Common myeloid progenitor, CD34-positive (primary cell): Measurements from ENCODE around the gene USP32.

Experiments
- CTCF ChIA-PET: fragments of 350-600 bp; sonication (Branson Sonifier 250); formaldehyde crosslinking; loops from one replicate; lab custom pipeline; 2021; ENCODE audit warnings: antibody characterized with exemption; lab: Charles Lee
- POLR2A ChIA-PET: fragments of 350-600 bp; sonication (Branson Sonifier 250); formaldehyde crosslinking; loops from one replicate; lab custom pipeline; 2021; ENCODE audit warnings: antibody characterized with exemption; lab: Charles Lee
- DNase-seq, 3 donors: peaks; one replicate each; pipeline versions ENCODE4 v3.0.0 to v3.0.0-alpha.2; 2013
- H3K27ac ChIP-seq, 2 experiments: 1 replicate in 1 of 2; 2 replicates in 1 of 2; pipeline ENCODE4 v1.7.0; 2013; ENCODE audit warnings: inconsistent platforms in 2 of 2, low read length in 2 of 2, mild to moderate bottlenecking in 2 of 2, low read depth in 1 of 2, moderate library complexity in 1 of 2; ENCODE audit not compliant: severe bottlenecking in 2 of 2, insufficient read depth in 1 of 2, poor library complexity in 1 of 2
- H3K27me3 ChIP-seq, 5 experiments: replicated peaks in 2 of 5; 1 replicate in 3 of 5; 2 replicates in 2 of 5; pipeline versions ENCODE4 v1.6.1 to v1.7.0; 2013; ENCODE audit warnings: low read length in 4 of 5, mild to moderate bottlenecking in 2 of 5, moderate library complexity in 2 of 5, inconsistent platforms in 1 of 5; ENCODE audit not compliant: insufficient read depth in 5 of 5, control insufficient read depth in 4 of 5
- H3K36me3 ChIP-seq, 4 experiments: 1 replicate in 2 of 4; 2 replicates in 2 of 4; pipeline versions ENCODE4 v1.6.1 to v1.7.0; 2013; ENCODE audit warnings: low read length in 3 of 4, control low read depth in 1 of 4, mild to moderate bottlenecking in 1 of 4; ENCODE audit not compliant: control insufficient read depth in 4 of 4, insufficient read depth in 4 of 4
- H3K4me1 ChIP-seq, 4 experiments: 1 replicate in 3 of 4; 2 replicates in 1 of 4; pipeline versions ENCODE4 v1.6.1 to v1.7.1; 2013; ENCODE audit warnings: low read length in 3 of 4, mild to moderate bottlenecking in 3 of 4, control low read depth in 1 of 4, inconsistent platforms in 1 of 4, moderate library complexity in 1 of 4; ENCODE audit not compliant: control insufficient read depth in 4 of 4, insufficient read depth in 4 of 4; ENCODE audit errors: control extremely low read depth in 1 of 4
- H3K4me3 ChIP-seq, 7 experiments: 1 replicate in 4 of 7; 2 replicates in 3 of 7; pipeline versions ENCODE4 v1.5.1 to v1.7.0; 2013; ENCODE audit warnings: mild to moderate bottlenecking in 7 of 7, low read length in 6 of 7, moderate library complexity in 6 of 7, inconsistent platforms in 2 of 7, low read depth in 2 of 7, control low read depth in 1 of 7; ENCODE audit not compliant: insufficient read depth in 4 of 7, control insufficient read depth in 1 of 7; ENCODE audit errors: extremely low read depth in 1 of 7
- H3K9me3 ChIP-seq, 5 experiments: 1 replicate in 4 of 5; 2 replicates in 1 of 5; pipeline versions ENCODE4 v1.6.1 to v1.7.1; 2013; ENCODE audit warnings: low read length in 4 of 5, mild to moderate bottlenecking in 2 of 5, inconsistent platforms in 1 of 5, low read depth in 1 of 5, moderate library complexity in 1 of 5; ENCODE audit not compliant: control insufficient read depth in 4 of 5, insufficient read depth in 2 of 5; ENCODE audit errors: control extremely low read depth in 1 of 5
- WGBS: methylation state at CpG from one replicate; pipeline ENCODE4 v1.1.5; 2013; ENCODE audit not compliant: insufficient coverage; 5-methylcytosine and 5-hydroxymethylcytosine counted together

Gene USP32

DNA sequence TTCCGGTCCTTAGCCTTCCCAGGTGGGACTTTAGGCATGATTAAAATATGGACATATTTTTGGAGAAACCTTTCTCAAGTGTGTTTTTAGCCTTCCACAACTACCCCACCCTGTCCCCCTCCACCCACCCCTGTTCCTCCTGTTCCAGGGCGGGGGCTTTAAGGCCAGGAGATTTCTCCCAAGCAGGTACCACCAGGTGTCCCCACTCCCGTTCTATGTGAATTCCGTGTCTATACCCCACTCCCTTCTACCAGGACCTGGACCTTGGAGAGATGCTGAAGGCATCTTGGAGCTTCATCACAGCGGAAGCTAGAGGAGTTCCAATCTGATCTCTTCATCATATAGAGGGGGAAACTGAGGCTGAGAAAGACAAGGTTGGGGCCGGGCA is 232.5 kb downstream of the USP32 start:
- Histone ChIP-seq H3K27ac (no peak overlapping the region), H3K9me3 (no peaks in the 10 kb centered on the region), H3K4me3 (no peak overlapping the region), H3K27me3 (no peaks in the 10 kb centered on the region), H3K4me1 (peaks cover 4 to 31% (median 19%) of the 10 kb centered on the region in 4 experiments), H3K36me3 (no peaks in the 10 kb centered on the region)
- ChIA-PET POLR2A (interaction anchor here (0.6 kb wide), 1 partner anchor 1522 kb away, joined by 3 read pairs; no protein-coding TSS in a partner anchor), CTCF (interaction anchor here (1.3 kb wide), 1 partner anchor 17 kb away, joined by 5 read pairs; no protein-coding TSS in a partner anchor)
- 96% methylated on average over 4 of the region's 6 CpGs for WGBS
- no peak for DNase-seq

DNA sequence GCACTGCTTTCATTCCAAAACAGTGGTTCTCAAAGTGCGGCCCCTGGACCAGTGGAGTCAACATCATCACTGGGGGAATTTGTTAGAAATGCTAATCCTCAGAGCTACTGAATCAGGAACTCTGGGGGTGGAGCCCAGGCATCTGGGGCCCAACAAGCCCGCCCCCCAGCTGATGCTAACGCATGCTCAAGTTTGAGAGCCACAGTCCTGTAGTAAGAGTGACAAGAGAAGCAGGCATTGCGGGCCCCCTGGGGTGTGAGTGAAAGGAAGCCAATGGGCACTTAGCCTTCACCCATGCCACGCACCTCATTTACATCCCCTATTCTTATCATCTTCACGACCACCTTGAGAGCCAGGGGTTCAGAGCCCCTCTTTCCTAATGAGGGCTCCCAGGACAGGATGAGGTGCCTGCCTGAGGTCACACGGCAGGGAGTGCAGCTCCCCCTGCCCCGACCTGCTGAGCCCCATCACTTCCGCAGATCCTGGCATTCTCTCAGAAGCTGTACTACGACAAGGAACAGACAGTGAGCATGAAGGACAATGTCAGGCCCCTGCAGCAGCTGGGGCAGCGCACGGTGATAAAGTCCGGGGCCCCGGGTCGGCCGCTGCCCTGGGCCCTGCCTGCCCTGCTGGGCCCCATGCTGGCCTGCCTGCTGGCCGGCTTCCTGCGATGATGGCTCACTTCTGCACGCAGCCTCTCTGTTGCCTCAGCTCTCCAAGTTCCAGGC is 233.0 kb downstream of the USP32 start:
- Histone ChIP-seq H3K4me1 (peaks cover 4 to 31% (median 19%) of the 10 kb centered on the region in 4 experiments), H3K27me3 (peaks cover 0 to under 1% (median 0%) of the 10 kb centered on the region in 5 experiments), H3K27ac (no peak overlapping the region), H3K4me3 (no peak overlapping the region), H3K9me3 (no peaks in the 10 kb centered on the region), H3K36me3 (no peaks in the 10 kb centered on the region)
- 91% methylated on average over 18 of the region's 19 CpGs for WGBS
- no peak for DNase-seq
- ChIA-PET CTCF (interaction anchor here (1.2 to 1.3 kb wide), 2 partner anchors 16 to 29 kb away, joined by 3 to 5 read pairs; no protein-coding TSS in a partner anchor), POLR2A (interaction anchor here (0.6 kb wide), 1 partner anchor 1523 kb away, joined by 3 read pairs; no protein-coding TSS in a partner anchor)

DNA sequence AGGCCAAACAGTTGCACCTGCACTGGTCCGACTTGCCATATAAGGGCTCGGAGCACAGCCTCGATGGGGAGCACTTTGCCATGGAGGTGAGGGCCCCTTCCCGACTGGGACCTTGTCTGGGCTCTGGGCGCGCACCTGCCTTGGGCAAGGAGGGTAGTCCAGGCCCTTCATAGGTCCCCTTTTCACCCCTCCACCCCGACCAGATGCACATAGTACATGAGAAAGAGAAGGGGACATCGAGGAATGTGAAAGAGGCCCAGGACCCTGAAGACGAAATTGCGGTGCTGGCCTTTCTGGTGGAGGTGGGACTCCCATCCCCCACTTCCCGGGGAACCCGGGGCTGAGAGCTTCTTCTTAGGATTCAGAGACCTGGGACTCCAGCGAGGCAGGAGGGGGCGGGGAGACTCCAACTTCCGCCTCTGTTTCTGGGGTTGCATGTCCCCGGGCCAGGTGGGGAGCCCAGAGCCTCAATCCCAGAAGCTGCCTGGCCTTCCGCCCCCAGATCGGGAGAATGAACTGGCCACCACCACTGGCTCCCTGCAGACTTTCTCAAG is 234.4 kb downstream of the USP32 start:
- 97% methylated on average over 14 of the region's 18 CpGs for WGBS
- POLR2A ChIA-PET: no interaction called here
- H3K27ac ChIP-seq: no peak overlapping the region

DNA sequence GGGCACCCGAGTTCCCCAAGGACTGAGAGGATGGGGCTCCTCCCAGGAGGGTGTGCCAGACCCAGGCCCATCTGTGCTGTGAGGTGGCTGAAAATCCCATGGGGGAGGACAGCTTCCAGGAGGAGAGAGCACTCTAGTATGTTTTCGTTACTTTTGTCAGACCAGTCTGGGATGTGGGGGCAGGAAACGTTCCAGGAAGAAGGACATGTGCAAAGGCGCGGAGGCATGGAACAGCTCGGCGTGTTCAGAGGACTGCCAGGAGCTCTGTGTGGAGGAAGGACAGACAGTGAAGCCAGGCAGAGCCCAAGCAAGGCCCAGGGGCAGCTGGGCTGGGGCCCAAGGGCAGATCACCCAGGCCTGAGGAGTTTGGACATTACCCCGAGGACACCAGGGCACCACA is 235.2 kb downstream of the USP32 start:
- Histone ChIP-seq H3K36me3 (no peaks in the 10 kb centered on the region), H3K4me3 (no peak overlapping the region), H3K4me1 (peaks cover 4 to 10% (median 7%) of the 10 kb centered on the region in 4 experiments), H3K9me3 (no peaks in the 10 kb centered on the region), H3K27me3 (peaks cover 0 to 17% (median 2%) of the 10 kb centered on the region in 5 experiments), H3K27ac (no peak overlapping the region)
- POLR2A ChIA-PET: no interaction called here
- WGBS: 97% methylated on average over 8 of the region's 8 CpGs
- no peak for DNase-seq
- CTCF ChIA-PET: interaction anchor here (1.1 to 1.4 kb wide), 2 partner anchors 15 kb away, joined by 3 to 5 read pairs; no protein-coding TSS in a partner anchor

More for the DNA sequence above, 234.4 kb downstream of the USP32 start:
- Histone ChIP-seq H3K4me1 (peaks cover 4 to 18% (median 15%) of the 10 kb centered on the region in 4 experiments), H3K4me3 (no peak overlapping the region), H3K9me3 (no peaks in the 10 kb centered on the region), H3K27me3 (peaks cover 0 to 8% (median under 1%) of the 10 kb centered on the region in 5 experiments), H3K36me3 (no peaks in the 10 kb centered on the region)
- DNase-seq: no peak
- CTCF ChIA-PET: interaction anchor here (1.2 kb wide), 1 partner anchor 30 kb away, joined by 3 read pairs; no protein-coding TSS in a partner anchor

DNA sequence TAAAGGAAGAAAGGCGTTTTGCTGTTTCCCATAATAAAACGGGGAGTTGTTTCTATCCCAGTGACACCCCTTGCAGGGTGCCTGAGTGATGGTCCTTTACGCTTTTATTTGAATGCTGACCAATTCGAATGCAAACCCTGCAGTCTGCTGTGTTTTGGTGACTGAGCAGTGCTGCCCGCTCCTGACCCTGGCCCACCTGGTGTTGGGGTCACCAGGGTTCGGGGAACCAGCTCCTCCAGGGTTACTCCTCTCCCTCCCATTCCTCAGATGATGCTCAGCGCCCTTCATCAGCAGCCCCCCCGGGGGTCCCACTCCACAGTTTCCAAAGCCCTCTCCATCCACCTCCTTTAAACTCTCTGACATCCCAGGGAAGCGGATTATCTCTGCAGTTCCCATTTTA is 236.1 kb downstream of the USP32 start:
- POLR2A ChIA-PET: no interaction called here
- 92% methylated on average over 9 of the region's 9 CpGs for WGBS
- H3K36me3 ChIP-seq: no peaks in the 10 kb centered on the region
- no peak overlapping the region for H3K4me3 ChIP-seq
- peaks cover 0 to 2% (median 0%) of the 10 kb centered on the region in 5 experiments for H3K9me3 ChIP-seq
- CTCF ChIA-PET: interaction anchor here (0.9 to 1.4 kb wide), 2 partner anchors 12 to 15 kb away, joined by 3 to 5 read pairs; no protein-coding TSS in a partner anchor
- no peak overlapping the region for H3K27ac ChIP-seq
- no peak for DNase-seq
- peaks cover 0 to 5% (median 1%) of the 10 kb centered on the region in 4 experiments for H3K4me1 ChIP-seq
- H3K27me3 ChIP-seq: peaks cover 0 to 26% (median 8%) of the 10 kb centered on the region in 5 experiments

DNA sequence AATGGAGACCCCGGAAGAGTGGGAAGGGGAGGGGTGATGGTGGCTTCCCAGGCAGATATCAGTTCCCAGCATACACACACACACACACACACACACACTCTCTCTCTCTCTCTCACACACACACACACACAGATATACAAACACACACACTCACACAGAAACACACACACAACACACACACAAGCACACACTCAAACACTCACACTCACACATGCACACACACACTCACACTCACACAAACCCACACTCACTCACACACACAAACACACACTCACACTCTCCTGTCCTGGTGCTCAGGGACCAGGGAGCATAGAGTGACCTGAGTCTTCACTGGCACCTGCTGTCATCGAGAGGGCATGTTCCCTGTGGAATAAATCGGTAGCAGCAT is 236.5 kb downstream of the USP32 start:
- no peaks in the 10 kb centered on the region for H3K36me3 ChIP-seq
- peaks cover 0 to 30% (median 8%) of the 10 kb centered on the region in 5 experiments for H3K27me3 ChIP-seq
- ChIA-PET POLR2A (no interaction called here), CTCF (interaction anchor here (0.9 to 1.4 kb wide), 2 partner anchors 12 to 16 kb away, joined by 3 to 5 read pairs; no protein-coding TSS in a partner anchor)
- H3K4me3 ChIP-seq: no peak overlapping the region
- H3K27ac ChIP-seq: no peak overlapping the region
- peaks cover 0 to 8% (median 4%) of the 10 kb centered on the region in 4 experiments for H3K4me1 ChIP-seq
- no peak for DNase-seq
- WGBS: 95% methylated on average over 2 of the region's 3 CpGs
- peaks cover 0 to 2% (median 0%) of the 10 kb centered on the region in 5 experiments for H3K9me3 ChIP-seq
